Ammon's horn (tissue), 1 donor: ENCODE data around the gene ABLIM3.

Experiments
- DNase-seq: peaks from one replicate; pipeline ENCODE4 v3.0.0-alpha.2; 2016; ENCODE audit warnings: low spot score

The ABLIM3 gene

GRCh38 chr5:149219584-149219983 lies 78.3 kb downstream of the ABLIM3 start:
- no peak for DNase-seq

GRCh38 chr5:149220750-149221149 lies 79.5 kb downstream of the ABLIM3 start:
- no peak for DNase-seq

- DNase-seq = peak; percentile 32
Observed at GRCh38 chr5:149221326-149221725, 80.0 kb downstream of the ABLIM3 start.

DNA sequence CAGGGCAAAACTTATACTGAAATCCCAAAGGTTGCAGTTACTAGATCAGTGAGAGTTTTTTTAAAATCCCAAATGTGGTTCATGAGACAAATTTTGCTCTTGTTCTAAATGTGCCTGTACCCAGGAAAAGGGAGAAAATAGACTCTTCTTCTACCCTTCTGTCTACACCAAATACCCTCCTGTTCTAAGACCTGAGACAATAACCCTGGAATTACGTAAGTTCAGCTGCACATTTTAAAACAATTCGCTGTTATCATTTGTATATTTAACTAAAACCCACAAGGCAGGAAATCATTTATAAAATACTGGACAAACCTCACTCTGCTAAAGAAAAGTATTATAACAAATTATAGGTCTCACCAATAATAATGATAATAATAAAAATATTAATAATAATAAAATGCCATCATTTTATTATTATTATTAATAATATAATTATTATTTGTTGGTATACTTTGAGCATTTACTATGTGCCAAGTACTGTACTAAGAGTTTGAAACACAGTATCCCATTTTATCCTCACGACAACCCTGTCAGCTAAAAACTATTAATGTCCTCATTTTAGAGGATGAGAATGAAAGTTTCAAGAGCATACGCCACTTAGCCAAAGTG lies 80.5 kb downstream of the ABLIM3 start:
- DNase-seq = no peak

DNA sequence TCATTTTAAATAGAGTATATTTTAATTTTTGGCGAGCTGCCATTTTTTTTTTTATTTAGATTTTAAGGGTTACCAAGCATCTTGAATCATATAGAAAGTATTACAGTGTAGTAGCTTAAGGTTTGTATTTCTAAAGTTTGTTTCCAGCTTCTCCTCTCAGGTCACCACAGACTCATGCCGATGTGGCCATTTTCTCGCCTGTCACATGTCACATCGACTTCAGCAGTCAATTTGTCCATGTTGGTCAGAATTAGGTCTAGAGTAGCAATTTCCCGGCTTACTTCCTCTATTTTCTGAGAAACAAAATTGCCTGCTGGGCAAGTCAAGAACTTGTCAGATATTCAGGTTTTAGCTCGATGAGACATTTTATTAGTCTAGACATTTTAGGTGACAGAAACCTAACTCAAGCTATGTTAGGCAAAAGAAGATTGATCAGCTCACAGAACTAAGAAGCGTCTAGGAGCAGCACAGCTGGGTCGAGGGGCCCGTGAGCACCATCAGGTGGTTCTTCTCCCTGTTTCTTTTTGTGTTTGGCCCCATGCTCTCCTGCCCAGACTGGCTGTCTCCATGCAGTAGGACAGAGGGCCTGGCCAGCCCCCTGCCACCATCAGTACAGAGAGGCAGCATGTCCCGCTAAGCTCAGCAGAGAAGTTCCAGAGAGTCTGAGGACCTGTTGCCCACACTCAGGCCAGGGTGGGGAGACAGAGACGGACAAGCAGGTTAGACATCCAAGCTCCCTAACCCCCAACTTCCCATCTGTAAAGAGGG lies 82.0 kb downstream of the ABLIM3 start:
- DNase-seq = no peak

DNA sequence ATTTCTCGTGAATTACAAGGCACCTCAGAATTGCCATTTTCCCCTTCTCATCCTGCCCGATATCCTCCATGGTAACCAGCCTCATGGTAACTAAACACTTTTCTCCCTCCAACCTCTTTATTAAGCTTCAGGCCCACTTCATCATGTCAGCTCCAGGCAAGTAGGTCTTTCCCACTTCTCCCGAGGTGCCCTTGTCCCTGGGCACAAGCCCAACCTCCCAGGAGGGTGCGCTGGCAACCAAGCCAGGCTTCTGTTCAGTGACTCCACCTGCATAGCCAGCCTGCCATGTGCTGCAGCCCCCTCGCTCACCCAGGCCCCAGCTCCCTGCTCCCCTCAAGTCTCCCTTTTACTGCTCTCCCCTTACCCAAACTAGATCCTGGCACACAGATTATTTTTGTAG lies 83.0 kb downstream of the ABLIM3 start:
- DNase-seq = peak; percentile 42

- no peak for DNase-seq
Observed at GRCh38 chr5:149227168-149227826, 86.0 kb downstream of the ABLIM3 start.

DNA sequence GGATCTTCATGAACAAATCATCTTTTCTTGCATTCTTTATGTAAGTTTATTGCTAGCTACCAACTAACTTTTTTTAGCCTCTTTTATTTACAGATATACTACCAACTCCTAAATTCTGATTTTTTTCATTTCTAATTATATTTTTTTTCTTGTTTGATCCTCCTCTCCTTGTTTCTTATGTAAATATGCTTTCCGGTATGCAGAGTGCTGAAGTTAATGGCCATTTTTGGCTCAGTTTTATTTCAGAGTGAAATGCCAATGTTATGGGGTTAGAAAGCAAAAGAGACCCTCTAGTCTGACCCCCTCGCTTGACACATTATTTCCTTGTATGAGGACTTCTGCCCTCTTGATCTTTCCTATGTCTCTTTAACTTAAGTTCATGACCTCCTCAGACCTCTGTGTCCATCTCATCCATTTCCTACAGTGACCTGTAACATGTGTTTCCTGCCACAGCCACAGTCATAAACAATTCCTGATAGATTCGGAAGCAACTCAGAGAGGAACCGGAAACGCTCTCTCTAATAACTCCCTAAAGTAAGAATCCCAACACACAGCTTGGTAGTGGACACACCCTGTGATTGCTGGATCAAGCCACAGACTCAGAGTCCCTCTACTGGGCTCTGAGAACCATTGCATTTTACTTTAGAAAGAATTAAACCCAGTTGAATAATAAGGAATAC lies 87.5 kb downstream of the ABLIM3 start:
- DNase-seq = peak; percentile 79

GRCh38 chr5:149229298-149229937 lies 88.1 kb downstream of the ABLIM3 start:
- DNase-seq = no peak

GRCh38 chr5:149235841-149236240 lies 94.5 kb downstream of the ABLIM3 start:
- DNase-seq = peak; percentile 56

DNA sequence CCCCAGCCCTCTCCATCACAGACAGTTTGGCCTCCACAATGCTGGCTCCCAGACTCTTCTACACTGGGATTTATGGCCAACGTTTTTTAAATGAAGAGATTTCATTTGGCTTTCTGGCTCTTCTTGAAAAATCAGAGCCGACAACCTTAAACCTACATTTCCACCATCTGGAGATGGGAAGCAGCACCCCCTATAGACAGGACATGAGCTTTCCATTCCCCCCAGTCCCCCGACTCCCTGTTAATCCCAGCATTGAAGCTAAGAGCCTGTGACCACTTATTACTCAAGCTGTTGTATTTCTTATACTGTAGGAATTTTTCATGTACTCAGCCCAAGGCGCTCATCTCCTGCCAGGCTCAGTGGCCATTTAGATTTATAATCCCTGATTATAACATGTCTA lies 96.4 kb downstream of the ABLIM3 start:
- DNase-seq = no peak

- DNase-seq = no peak
Observed at GRCh38 chr5:149238540-149238939, 97.2 kb downstream of the ABLIM3 start.

DNA sequence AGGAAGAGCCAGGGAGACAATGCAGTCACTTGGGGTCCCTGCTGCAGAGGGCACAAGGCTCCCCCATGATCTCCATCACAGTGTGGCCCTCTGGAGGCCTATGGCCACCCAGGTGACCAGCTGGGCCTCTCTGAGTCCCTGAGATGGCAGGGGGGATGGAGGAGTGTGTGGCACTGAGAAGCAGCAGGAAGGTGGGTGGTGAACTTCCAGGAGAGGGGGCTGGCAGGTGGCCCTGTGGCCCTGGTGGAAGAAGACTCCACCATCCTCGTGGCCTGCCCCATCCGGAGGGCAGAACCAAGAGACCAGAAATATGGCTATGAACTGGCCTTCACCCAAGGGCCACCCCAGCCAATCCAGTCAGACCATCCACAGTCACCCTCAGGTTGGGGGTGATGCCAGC lies 98.6 kb downstream of the ABLIM3 start:
- no peak for DNase-seq

DNA sequence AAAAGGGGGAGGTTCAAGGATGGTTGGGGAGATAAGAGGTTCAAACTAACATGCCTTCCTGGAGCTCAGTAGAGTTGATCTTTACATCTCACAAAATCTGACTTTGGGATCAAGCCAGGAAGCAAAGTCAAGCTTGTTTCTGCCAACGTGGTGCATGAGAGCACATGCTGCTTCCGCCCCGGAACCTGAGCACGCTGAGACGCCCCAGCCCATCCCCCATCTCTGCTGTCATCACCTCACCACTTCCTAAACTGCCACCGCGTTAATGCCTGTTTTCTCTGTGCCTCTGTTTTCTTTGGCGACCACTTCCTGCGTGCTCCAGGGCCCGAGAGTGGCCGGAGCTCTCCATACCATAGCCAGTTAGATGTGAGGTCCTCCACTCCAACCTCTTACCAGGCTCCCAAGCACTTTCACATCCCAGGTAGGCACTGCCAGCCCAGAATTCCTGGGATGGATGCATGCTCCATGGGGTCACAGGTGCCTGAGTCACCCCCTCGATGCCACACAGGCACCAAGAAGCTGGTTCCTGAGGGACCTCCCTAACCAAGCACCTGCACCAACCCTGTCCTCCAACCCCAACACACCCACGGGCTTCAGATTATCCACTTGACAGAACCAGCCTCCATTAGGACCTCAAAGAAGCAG lies 99.2 kb downstream of the ABLIM3 start:
- DNase-seq = no peak

GRCh38 chr5:149242339-149242738 lies 101.0 kb downstream of the ABLIM3 start:
- DNase-seq = no peak

DNA sequence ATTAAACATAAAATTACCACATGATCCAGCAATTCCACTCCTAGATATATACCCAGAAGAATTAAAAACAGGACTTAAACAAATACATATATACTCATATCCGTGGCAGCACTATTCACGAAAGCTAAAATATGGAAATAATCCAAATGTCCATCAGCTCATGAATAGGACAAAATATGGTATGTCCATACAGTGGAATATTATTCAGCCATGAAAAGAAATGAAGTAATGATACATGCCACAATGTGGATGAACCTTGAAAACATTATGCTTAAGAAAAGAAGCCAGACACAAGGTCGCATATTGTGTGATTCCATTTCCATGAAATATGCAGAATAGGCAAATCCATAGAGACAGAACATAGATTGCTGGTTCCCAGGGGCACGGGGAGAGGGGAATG lies 105.6 kb downstream of the ABLIM3 start:
- no peak for DNase-seq

GRCh38 chr5:149247726-149248125 lies 106.4 kb downstream of the ABLIM3 start:
- no peak for DNase-seq

DNA sequence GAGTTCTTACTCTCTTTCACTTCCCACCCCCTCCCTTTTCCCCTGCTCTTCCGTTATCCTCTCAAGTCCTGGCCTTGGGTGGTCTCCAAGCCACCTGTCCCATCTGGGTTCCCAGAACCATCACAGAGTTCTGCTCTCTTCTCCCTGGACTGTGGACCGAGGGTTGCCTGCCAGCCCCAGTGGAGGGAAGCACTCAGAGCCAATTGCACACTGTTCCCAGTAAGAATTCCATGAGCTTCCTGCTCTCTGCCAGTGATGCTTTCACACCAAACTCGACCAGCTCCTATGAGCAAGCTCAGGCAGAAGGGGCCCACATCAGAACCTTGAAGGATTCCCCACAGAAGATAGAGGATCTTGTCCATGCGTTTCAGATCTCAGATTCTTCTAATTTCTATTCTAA lies 110.3 kb downstream of the ABLIM3 start:
- DNase-seq = no peak

DNA sequence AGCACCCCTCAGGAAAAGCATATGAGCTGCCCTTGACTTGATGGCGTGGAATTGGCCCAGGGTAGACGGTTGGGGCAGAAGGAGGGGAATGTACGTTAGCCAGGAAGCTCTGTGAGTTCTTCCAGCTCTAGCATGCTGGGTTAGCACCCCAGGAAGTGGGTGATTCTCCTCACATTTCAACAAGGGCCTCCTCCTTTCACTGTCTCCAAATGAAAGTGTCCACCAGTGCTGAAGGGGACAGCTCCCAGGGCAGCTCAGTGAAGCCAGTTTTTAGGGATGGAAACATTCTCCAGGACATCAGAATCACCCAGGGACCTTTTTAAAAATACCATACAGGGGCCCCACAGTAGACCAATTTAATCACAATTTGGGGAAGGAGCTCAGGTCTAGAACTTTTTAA lies 113.2 kb downstream of the ABLIM3 start:
- no peak for DNase-seq

DNA sequence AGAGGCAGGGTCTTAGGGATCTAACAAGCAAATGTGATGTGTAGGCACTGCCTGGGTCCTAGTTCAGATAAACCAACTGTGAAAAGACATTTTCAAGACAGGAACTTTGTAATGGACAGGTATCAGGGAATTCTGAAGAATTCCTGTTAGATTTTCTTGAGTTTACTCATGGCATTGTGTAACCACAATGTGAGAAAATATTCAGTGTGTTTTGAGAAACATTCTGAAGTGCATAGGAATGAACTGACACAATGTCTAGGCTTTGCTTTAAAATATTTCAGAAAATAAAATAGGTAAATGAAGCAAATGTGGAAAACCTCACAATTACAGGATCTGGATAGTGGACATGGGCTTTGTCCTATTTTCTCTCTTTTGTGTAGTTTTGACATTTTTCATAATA lies 115.2 kb downstream of the ABLIM3 start:
- DNase-seq = no peak

DNA sequence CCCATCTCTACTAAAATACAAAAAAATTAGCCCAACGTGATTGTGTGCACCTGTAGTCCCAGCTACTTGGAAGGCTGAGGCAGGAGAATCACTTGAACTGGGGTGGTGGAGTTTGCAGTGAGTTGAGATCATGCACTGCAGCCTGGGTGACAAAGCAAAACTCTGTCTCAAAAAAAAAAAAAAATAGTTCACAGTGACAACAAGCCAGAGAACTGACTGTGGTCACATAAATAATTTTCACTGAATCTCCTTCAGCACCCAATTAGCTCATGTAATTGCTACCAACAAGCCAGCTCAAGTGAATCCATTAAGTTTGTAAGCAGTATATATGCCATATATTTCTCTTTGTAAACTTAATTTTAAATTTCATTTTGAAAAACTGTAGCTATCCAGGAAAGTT lies 115.8 kb downstream of the ABLIM3 start:
- DNase-seq = no peak
